Measurements from ENCODE around the gene SLC12A7. TPM values are rescaled to one million over a fixed set of nuclear protein-coding genes. Genes with fewer than 3 reads are reported as not detected.

The SLC12A7 gene
- total and polyA plus RNA-seq, 9 of the 15 experiments (the other 6 are each of a cell fraction or from before 2014, with no cell fraction given) = 0.01 to 3.1 (median 0.56) TPM

- no TSS peak for BruUV-seq (replicated peaks)
- WGBS (ENCODE audit: insufficient coverage, low coverage, missing lambda C conversion rate) = 39% methylated on average over 9 of the region's 9 CpGs
- Histone ChIP-seq H3K27me3 (ENCODE audit: control insufficient read depth in 2 of 2, insufficient read depth in 2 of 2, low read length in 2 of 2) (peaks cover 26 to 72% of the 10 kb centered on the region in 2 experiments), H3K27ac (ENCODE audit: extremely low read depth, low read depth, low read length) (no peak overlapping the region), H3K4me3 (no peak overlapping the region), H3K9ac (ENCODE audit: insufficient read depth in 1 of 2, low read depth in 2 of 2, low read length in 2 of 2) (no peak overlapping the region), H3K4me2 (ENCODE audit: insufficient read depth, low read length) (no peak overlapping the region), H4K20me1 (replicated peaks; ENCODE audit: control insufficient read depth, insufficient read depth, low read length) (peaks cover 10% of the 10 kb centered on the region), H2AFZ (ENCODE audit: low read depth, low read length) (no peak overlapping the region), H3K9me3 (replicated peaks; ENCODE audit: control insufficient read depth, insufficient read depth, low read depth, low read length) (no peaks in the 10 kb centered on the region), H3K4me1 (replicated peaks in 1 of 2; ENCODE audit: control insufficient read depth in 2 of 2, insufficient read depth in 2 of 2, low read length in 2 of 2) (peaks cover 4 to 51% of the 10 kb centered on the region in 2 experiments; a peak in 4 of 5 replicates), H3K9me1 (ENCODE audit: control insufficient read depth, insufficient read depth, low read length) (no peaks in the 10 kb centered on the region), H3K36me3 (ENCODE audit: control insufficient read depth, insufficient read depth, low read length) (no peaks in the 10 kb centered on the region), H3K79me2 (ENCODE audit: control insufficient read depth, insufficient read depth, low read length) (no peaks in the 10 kb centered on the region)
- POLR2A ChIA-PET = interaction anchor here (1.3 to 1.7 kb wide), 2 partner anchors 14 to 17 kb away, joined by 5 to 6 read pairs; no protein-coding TSS in a partner anchor
- ATAC-seq (no peak), FAIRE-seq (no peak), DNase-seq (ENCODE audit: extremely low read depth in 1 of 4, low spot score in 3 of 4) (no peak)
- TF ChIP-seq MEIS2 (IDR thresholded peaks at IDR 0.05; ENCODE audit: partially characterized antibody) = no peak
- no peak for TF ChIP-seq SOX6 (IDR thresholded peaks at IDR 0.05)
- no peak for TF ChIP-seq ZKSCAN8 (CRISPR knock-in tag; IDR thresholded peaks at IDR 0.05)
- TF ChIP-seq RBM17 (IDR thresholded peaks at IDR 0.05; ENCODE audit: borderline replicate concordance, low read depth, low read length) = no peak
- TF ChIP-seq SPI1 (IDR thresholded peaks at IDR 0.05; ENCODE audit: borderline replicate concordance, low read depth, low read length) = no peak
- TF ChIP-seq ZHX1 (conservative IDR thresholded peaks at IDR 0.05; ENCODE audit: low read length) = no peak
- no peak for TF ChIP-seq ESRRA (IDR thresholded peaks at IDR 0.05; ENCODE audit: borderline replicate concordance, low read depth)
- TF ChIP-seq POLR3G (IDR thresholded peaks at IDR 0.05; ENCODE audit: extremely low read depth, insufficient read length, insufficient replicate concordance) = no peak
- TF ChIP-seq FOXO4 (CRISPR knock-in tag; IDR thresholded peaks at IDR 0.05) = no peak
- TF ChIP-seq MBD2 (IDR thresholded peaks at IDR 0.05; ENCODE audit: borderline replicate concordance, low read depth) = no peak
- TF ChIP-seq FIP1L1 (IDR thresholded peaks at IDR 0.05; ENCODE audit: low read depth, low read length, poor library complexity, severe bottlenecking) = no peak
- TF ChIP-seq E2F8 (IDR thresholded peaks at IDR 0.05; ENCODE audit: low read depth, partially characterized antibody) = no peak
- TF ChIP-seq NUFIP1 (IDR thresholded peaks at IDR 0.05; ENCODE audit: partially characterized antibody) = no peak
- no peak for TF ChIP-seq LARP7 (IDR thresholded peaks at IDR 0.05)
- no peak for TF ChIP-seq DEAF1 (CRISPR knock-in tag; IDR thresholded peaks at IDR 0.05)
- in situ Hi-C loops (cut with MboI) = no loop called here
- CTCF ChIA-PET (ENCODE audit: low intra/inter-chr PET ratio) = no interaction called here
- intact Hi-C loops (cut with micrococcal nuclease) = no loop called here
Measured at GRCh38 chr5:1133108-1133507, 21.2 kb upstream of the SLC12A7 start.

Measured in K562 (cell line).